NB4 (cell line): ENCODE data around the gene NGF.
"Not testable (repeated sequence)": the region's sequence is repeated elsewhere in the genome, so short reads cannot be mapped to it uniquely, and the experiment has no call there.

ENCODE experiments used
- DNase-seq: peaks from one replicate; pipeline ENCODE4 v3.0.0; 2010; ENCODE audit warnings: low read depth
- H3K4me3 ChIP-seq: one replicate; pipeline ENCODE4 v1.5.1; 2011; ENCODE audit warnings: mild to moderate bottlenecking, low read depth, low read length, moderate library complexity
- MYC ChIP-seq: IDR thresholded peaks from 2 replicates; pipeline ENCODE4 v1.6.1; 2011; ENCODE audit warnings: low read depth, low read length
- POLR2A ChIP-seq: IDR thresholded peaks from 2 replicates; pipeline ENCODE4 v1.6.1; 2011; ENCODE audit warnings: mild to moderate bottlenecking; ENCODE audit not compliant: insufficient read length; ENCODE audit errors: extremely low read depth
- TF ChIP-seq, protein P1 (sequence below): IDR thresholded peaks from one replicate; pipeline ENCODE4 v1.5.1; 2012; ENCODE audit warnings: low read depth, low read length
- TF ChIP-seq, protein P2 (sequence below): IDR thresholded peaks from 2 replicates; pipeline ENCODE4 v1.6.1; 2011; ENCODE audit warnings: low read depth, low read length

Gene NGF

DNA sequence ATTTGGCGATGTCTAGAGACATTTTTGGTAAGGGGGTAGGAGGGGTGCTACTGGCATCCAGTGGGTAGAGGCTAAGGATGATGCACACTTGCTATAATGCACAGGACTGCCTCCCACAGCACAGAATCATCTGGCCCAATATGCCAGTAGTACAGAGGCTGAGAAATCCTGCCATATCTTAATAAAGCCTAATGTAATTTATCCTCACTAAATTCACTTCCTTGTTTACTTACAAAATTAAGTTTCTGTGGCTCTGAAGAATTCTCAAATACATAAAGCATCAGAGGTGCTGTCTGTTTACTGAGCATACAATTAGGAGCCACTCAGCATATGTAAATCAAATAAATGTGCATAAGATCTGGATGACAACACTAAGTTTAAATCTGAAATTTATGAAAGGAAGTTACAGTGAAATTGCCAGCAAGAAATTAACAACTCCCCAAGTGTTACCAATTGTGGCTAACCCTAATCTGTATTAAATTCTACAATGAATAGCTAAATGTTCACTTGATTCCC is 26.5 kb downstream of the NGF start:
- DNase-seq: no peak

DNA sequence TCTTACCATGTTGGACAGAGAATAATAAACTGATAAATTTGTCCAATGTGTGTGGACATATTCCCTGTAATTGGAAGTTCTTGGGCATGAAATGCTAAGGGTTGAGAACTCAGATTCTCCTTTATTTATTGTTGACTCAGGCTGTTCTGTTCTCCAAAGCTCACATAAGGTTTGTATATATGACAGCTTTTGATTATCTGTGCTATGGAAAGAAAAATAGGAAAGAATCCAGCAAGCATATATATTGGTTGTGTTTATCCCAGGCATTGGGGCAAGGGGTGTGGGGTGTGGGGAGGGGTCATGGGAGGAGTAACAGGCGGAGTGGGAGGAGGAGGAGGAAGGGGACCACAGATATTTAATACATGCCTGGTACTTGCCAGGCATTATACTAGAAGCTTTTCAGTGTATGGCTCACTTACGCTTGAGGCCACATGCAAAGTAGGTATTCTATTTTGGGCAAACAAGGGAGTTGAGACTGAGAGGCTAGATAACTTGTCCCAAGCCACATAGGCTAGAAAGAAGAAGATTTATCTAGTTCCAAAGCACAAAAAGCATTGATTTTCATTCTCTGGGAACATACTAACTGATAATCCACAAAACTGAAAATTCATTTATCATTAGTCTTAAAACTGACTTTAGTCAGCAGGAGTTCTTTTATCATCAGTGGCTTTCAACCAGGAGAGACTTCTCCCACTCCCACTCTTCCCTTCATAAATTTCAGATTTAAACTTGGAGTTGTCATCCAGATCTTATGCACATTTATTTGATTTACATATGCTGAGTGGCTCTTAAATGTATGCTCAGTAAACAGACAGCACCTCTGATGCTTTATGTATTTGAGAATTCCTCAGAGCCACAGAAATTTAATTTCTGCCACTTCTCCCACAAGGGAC is 27.2 kb downstream of the NGF start:
- no peak overlapping the region for H3K4me3 ChIP-seq
- no peak for DNase-seq
- no peak for TF ChIP-seq POLR2A
- TF ChIP-seq MYC: no peak
- TF ChIP-seq, protein P1, sequence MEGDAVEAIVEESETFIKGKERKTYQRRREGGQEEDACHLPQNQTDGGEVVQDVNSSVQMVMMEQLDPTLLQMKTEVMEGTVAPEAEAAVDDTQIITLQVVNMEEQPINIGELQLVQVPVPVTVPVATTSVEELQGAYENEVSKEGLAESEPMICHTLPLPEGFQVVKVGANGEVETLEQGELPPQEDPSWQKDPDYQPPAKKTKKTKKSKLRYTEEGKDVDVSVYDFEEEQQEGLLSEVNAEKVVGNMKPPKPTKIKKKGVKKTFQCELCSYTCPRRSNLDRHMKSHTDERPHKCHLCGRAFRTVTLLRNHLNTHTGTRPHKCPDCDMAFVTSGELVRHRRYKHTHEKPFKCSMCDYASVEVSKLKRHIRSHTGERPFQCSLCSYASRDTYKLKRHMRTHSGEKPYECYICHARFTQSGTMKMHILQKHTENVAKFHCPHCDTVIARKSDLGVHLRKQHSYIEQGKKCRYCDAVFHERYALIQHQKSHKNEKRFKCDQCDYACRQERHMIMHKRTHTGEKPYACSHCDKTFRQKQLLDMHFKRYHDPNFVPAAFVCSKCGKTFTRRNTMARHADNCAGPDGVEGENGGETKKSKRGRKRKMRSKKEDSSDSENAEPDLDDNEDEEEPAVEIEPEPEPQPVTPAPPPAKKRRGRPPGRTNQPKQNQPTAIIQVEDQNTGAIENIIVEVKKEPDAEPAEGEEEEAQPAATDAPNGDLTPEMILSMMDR: no peak
- TF ChIP-seq, protein P2, sequence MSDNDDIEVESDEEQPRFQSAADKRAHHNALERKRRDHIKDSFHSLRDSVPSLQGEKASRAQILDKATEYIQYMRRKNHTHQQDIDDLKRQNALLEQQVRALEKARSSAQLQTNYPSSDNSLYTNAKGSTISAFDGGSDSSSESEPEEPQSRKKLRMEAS: no peak

More for the DNA sequence above, 26.5 kb downstream of the NGF start:
- TF ChIP-seq MYC: no peak
- TF ChIP-seq, protein P2: no peak
- no peak for TF ChIP-seq POLR2A
- TF ChIP-seq, protein P1: no peak
- no peak overlapping the region for H3K4me3 ChIP-seq

DNA sequence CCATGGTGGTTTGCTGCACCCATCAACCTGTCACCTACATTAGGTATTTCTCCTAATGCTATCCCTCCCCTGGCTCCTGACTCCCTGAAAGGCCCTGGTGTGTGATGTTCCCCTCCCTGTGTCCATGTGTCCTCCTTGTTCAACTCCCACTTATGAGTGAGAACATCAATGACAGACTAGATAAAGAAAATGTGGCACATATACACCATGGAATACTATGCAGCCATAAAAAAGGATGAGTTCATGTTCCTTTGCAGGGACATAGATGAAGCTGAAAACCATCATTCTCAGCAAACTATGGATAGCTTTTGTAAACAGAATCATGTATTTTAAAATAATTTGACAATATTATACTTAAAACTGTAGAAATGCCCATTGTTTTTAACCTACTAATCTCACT is 28.5 kb downstream of the NGF start:
- not testable (repeated sequence) for H3K4me3 ChIP-seq, DNase-seq

DNA sequence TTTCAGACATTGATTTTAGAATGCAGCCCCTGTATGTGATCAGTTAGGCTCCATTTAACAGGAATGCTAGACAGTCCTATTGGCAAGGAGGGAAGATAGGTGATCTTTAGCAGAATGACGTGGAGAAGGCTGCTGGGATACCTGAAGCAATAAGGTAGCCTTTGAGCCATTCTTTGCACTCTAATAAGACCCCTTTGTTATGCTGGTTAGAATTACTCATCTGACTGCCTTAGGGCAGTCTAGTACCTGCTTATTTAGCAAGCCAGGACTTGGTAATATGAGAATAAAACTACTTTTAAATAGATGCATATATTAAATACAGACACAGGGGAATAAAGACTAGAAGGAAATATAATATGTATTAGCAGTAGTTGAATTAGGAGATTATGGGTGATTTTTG is 29.1 kb downstream of the NGF start:
- TF ChIP-seq, protein P2: no peak
- TF ChIP-seq, protein P1: no peak
- no peak for TF ChIP-seq MYC
- no peak for TF ChIP-seq POLR2A
- no peak overlapping the region for H3K4me3 ChIP-seq
- DNase-seq: no peak

DNA sequence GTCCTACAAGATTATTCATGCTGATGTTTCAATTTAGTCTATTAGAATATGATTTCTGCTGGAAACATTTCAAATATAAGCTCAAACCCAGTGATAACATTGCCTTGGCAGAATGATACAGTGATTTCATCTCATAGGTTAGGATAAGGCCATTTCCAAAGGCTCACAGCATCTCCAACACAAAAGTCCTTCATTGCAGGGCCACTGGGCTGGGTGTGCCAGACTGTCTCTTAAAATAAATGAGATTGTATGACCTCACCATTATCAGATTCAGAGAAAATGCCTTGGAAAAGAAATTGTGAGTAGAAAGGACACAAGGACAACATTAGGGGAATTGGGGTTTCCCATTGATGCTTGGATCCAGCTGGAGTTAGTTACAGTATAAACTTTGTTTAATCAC is 30.4 kb downstream of the NGF start:
- no peak overlapping the region for H3K4me3 ChIP-seq
- no peak for TF ChIP-seq POLR2A
- TF ChIP-seq, protein P2: no peak
- TF ChIP-seq, protein P1: no peak
- no peak for TF ChIP-seq MYC
- no peak for DNase-seq

DNA sequence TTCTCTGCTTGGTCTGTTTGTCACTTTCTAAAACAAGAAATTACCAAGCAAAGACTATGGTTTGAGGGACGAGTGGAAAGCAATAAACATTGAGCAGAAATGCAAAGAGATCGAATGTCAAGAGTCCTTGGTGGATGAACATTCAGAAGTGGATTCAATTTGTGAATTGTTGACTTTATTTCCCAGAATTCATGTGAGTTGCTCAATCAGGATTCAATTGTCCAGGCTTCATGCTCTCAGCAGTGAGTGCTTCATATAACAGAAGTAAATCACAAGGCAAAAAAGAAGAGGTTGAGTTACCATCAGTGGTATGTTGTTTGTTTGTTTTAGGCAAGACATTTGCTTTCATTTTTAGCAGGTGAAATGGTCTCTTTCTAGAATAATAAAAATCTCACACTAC is 31.9 kb downstream of the NGF start:
- no peak overlapping the region for H3K4me3 ChIP-seq
- DNase-seq: no peak
- TF ChIP-seq POLR2A: no peak
- no peak for TF ChIP-seq MYC
- TF ChIP-seq, protein P1: no peak
- TF ChIP-seq, protein P2: no peak
